ENCODE measurements around the gene TMCC1.

DNA sequence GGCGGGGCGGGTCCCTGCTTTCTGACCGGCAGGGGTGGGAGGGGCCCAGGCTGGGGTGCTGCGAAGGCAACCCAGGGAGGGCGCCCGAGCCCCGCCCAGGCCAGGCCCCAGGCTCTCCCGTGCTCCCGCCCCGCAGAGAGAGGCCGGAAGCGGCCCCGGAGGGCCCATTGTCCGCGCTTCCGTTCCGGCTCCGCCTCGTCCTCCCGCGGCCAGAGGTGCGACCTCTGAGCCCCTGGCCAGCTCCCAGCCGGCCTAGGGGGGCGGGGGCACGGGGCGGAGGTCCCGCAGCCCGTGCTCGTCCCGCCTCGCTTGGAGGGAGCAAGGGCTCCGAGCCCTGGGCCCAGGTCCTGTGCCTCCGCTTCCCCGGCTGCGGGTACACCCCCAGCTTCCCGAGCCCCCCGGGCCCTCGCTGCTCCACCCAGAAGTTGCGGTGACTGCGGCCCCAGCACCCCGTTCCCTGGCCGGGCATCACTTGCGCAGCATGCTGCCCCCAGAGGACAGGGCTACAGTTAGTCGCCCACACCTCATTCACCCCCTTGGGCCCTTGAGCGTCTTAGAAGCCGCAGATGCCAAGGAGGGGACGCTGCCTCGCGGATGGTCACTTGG is 266.7 kb downstream of the TMCC1 start:
- TF ChIP-seq, protein P1, sequence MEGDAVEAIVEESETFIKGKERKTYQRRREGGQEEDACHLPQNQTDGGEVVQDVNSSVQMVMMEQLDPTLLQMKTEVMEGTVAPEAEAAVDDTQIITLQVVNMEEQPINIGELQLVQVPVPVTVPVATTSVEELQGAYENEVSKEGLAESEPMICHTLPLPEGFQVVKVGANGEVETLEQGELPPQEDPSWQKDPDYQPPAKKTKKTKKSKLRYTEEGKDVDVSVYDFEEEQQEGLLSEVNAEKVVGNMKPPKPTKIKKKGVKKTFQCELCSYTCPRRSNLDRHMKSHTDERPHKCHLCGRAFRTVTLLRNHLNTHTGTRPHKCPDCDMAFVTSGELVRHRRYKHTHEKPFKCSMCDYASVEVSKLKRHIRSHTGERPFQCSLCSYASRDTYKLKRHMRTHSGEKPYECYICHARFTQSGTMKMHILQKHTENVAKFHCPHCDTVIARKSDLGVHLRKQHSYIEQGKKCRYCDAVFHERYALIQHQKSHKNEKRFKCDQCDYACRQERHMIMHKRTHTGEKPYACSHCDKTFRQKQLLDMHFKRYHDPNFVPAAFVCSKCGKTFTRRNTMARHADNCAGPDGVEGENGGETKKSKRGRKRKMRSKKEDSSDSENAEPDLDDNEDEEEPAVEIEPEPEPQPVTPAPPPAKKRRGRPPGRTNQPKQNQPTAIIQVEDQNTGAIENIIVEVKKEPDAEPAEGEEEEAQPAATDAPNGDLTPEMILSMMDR (IDR thresholded peaks at IDR 0.05): no peak
- no peak for TF ChIP-seq EZH2 (IDR thresholded peaks at IDR 0.05; ENCODE audit: borderline replicate concordance, insufficient read depth, low read depth, low read length, poor library complexity, severe bottlenecking)

All from B cell (primary cell).